ELF-1 (cell line): ENCODE measurements around the gene FAM78A.

Source experiments
- DNase-seq: peaks from one replicate; pipeline ENCODE4 v3.0.0-alpha.2; 2016; ENCODE audit warnings: low read depth, low spot score

Gene FAM78A

GRCh38 chr9:131211920-131212319 is 64.4 kb downstream of the FAM78A start:
- peak; percentile 16 for DNase-seq
